Prostate gland (tissue), 2 donors: ENCODE data around the gene CNOT8. TPM values are rescaled to one million over a fixed set of nuclear protein-coding genes. Genes with fewer than 3 reads are reported as not detected.

Experiments
- DNase-seq: peaks from one replicate; pipeline ENCODE4 v3.0.0-alpha.2; 2019; ENCODE audit warnings: low spot score
- H3K27ac ChIP-seq, 2 donors: fragments of 200-600 bp; sonication (generic); 2 replicates each; pipeline ENCODE4 v1.5.1; 2017 to 2019
- H3K27me3 ChIP-seq: fragments of 200-600 bp; sonication (generic); replicated peaks from 2 replicates; pipeline ENCODE4 v1.5.1; 2019; ENCODE audit not compliant: insufficient read depth
- H3K36me3 ChIP-seq, 2 donors: fragments of 200-600 bp; sonication (generic); 1 replicate in 1 of 2; 2 replicates in 1 of 2; pipeline versions ENCODE4 v1.5.1 to v1.8.1; 2017 to 2019
- H3K4me1 ChIP-seq: fragments of 200-600 bp; sonication (generic); replicated peaks from 2 replicates; pipeline ENCODE4 v1.5.1; 2019
- H3K4me3 ChIP-seq, 2 donors: fragments of 200-600 bp; sonication (generic); 2 replicates each; pipeline ENCODE4 v1.5.1; 2017 to 2019
- H3K9me3 ChIP-seq: fragments of 200-600 bp; sonication (generic); 2 replicates; pipeline ENCODE4 v1.5.1; 2017
- POLR2A ChIP-seq: fragments of 450-650 bp; IDR thresholded peaks from one replicate; pipeline ENCODE4 v1.6.1; 2016; ENCODE audit warnings: antibody characterized with exemption, mild to moderate bottlenecking
- POLR2AphosphoS5 ChIP-seq: sonication (generic); formaldehyde crosslinking; IDR thresholded peaks from one replicate; pipeline ENCODE4 v1.6.1; 2017; ENCODE audit warnings: antibody characterized with exemption
- WGBS: methylation state at CpG from one replicate; pipeline ENCODE4 v1.1.5; 2018; 5-methylcytosine and 5-hydroxymethylcytosine counted together
- intact Hi-C: fragments of 100-400 bp; cut with DNase I; formaldehyde crosslinking; loops from one replicate; pipeline ENCODE4 v1.14.2; 2022
- total RNA-seq, 2 donors: library from RNA; depleted of rRNA; stranded (reverse); fragments of >200 nt; gene quantifications; one replicate each; pipeline ENCODE4 v1.1.0, GENCODE V29; 2016
- TF ChIP-seq, protein P1 (sequence below), 4 experiments: fragments of 200-600 bp in 2 of 4; fragments of 450-650 bp in 2 of 4; sonication (generic) in 2 of 4; IDR thresholded peaks; 1 replicate in 3 of 4; 2 replicates in 1 of 4; pipeline ENCODE4 v1.5.1; 2016 to 2019; ENCODE audit warnings: antibody characterized with exemption in 4 of 4, mild to moderate bottlenecking in 2 of 4, moderate library complexity in 2 of 4

CNOT8 gene
- total RNA-seq, 2 donors from 2014 or later, result 46.3 to 95.2 TPM

GRCh38 chr5:154896562-154897165 lies 38.2 kb downstream of the CNOT8 start:
- Histone ChIP-seq H3K36me3 (peaks cover 0 to 3% of the 10 kb centered on the region in 2 donors), H3K9me3 (no peaks in the 10 kb centered on the region), H3K4me1 (no peaks in the 10 kb centered on the region), H3K27me3 (no peaks in the 10 kb centered on the region), H3K27ac (no peak overlapping the region), H3K4me3 (no peak overlapping the region)
- no peak for DNase-seq
- intact Hi-C loops, result no loop called here
- TF ChIP-seq, protein P1, sequence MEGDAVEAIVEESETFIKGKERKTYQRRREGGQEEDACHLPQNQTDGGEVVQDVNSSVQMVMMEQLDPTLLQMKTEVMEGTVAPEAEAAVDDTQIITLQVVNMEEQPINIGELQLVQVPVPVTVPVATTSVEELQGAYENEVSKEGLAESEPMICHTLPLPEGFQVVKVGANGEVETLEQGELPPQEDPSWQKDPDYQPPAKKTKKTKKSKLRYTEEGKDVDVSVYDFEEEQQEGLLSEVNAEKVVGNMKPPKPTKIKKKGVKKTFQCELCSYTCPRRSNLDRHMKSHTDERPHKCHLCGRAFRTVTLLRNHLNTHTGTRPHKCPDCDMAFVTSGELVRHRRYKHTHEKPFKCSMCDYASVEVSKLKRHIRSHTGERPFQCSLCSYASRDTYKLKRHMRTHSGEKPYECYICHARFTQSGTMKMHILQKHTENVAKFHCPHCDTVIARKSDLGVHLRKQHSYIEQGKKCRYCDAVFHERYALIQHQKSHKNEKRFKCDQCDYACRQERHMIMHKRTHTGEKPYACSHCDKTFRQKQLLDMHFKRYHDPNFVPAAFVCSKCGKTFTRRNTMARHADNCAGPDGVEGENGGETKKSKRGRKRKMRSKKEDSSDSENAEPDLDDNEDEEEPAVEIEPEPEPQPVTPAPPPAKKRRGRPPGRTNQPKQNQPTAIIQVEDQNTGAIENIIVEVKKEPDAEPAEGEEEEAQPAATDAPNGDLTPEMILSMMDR (IDR thresholded peaks at IDR 0.05), result no peak
- TF ChIP-seq POLR2AphosphoS5 (no peak), POLR2A (no peak)

- DNase-seq, result no peak
- Histone ChIP-seq H3K27me3 (no peaks in the 10 kb centered on the region), H3K4me1 (no peaks in the 10 kb centered on the region), H3K36me3 (peaks cover 0 to 7% of the 10 kb centered on the region in 2 donors), H3K4me3 (no peak overlapping the region), H3K9me3 (no peaks in the 10 kb centered on the region), H3K27ac (no peak overlapping the region)
- WGBS, result 89% methylated on average over 4 of the region's 4 CpGs
- no peak for TF ChIP-seq POLR2A
- no peak for TF ChIP-seq POLR2AphosphoS5
- intact Hi-C loops, result no loop called here
Observed at GRCh38 chr5:154898210-154898609, 39.8 kb downstream of the CNOT8 start.

DNA sequence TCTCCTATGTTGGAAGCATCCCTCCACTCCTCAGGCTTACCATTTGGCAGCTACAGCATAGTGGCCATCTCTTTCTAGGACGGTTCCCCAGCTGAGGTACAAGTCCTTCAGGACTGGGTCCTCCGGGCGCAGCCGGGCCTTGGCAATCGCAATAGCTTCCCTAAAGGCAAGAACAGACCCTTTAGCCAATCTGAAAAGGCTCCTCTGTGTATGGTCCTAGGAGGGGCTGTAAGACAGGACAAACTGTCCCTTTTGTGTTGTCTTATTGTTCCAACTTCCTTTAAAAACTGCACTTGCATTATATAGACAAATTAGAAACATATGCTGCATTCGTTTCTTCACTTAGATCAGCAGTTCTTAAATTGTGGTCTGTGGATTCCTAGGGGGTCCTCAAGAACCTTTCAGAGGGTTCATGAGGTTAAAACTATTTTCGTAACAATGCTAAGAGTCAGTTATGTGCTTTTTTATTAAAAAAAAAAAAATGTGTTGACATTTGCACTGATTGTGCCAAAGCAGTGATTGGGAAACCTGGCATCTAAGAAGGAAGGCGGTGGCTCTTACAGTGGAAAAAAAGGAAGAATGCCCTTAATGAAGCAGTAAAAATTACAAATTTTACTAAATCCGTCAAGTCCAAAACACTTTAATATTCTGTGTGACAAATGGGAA lies 40.9 kb downstream of the CNOT8 start:
- peak overlapping the region; percentile 48 to 51 for H3K27ac ChIP-seq
- no peaks in the 10 kb centered on the region for H3K4me1 ChIP-seq
- intact Hi-C loops, result no loop called here
- H3K9me3 ChIP-seq, result no peaks in the 10 kb centered on the region
- WGBS, result 70% methylated on average over 9 of the region's 9 CpGs
- TF ChIP-seq POLR2AphosphoS5 (no peak), POLR2A (no peak)
- TF ChIP-seq, protein P1 (IDR thresholded peaks at IDR 0.05), result no peak
- no peak overlapping the region for H3K4me3 ChIP-seq
- peak; percentile 17 for DNase-seq
- H3K36me3 ChIP-seq, result peaks cover 0 to 7% of the 10 kb centered on the region in 2 donors
- H3K27me3 ChIP-seq, result no peaks in the 10 kb centered on the region

DNA sequence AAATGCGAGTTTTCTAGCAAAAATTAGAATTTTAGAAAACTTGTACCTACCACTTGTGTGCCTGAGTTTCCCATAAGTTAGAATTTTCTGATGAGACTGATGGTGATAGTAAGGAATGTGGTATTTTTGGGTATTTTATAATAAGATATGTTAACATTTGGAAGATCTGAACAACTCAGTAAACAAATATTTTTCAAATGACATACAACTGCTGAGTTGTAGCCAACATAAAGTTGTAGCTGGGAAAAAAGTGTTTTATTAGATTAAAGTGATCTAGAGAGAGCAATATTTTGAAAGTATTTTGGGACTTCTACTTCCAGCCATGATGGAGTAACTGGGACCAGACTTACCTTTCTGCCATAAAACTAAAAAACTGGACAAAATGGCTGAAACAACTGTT lies 41.6 kb downstream of the CNOT8 start:
- DNase-seq, result no peak
- Histone ChIP-seq H3K4me1 (no peaks in the 10 kb centered on the region), H3K9me3 (no peaks in the 10 kb centered on the region), H3K27ac (peak overlapping the region in 1 of 2 donors; percentile 18), H3K4me3 (no peak overlapping the region), H3K27me3 (no peaks in the 10 kb centered on the region), H3K36me3 (peaks cover 0 to 7% of the 10 kb centered on the region in 2 donors)
- TF ChIP-seq POLR2A (no peak), POLR2AphosphoS5 (no peak)
- TF ChIP-seq, protein P1 (IDR thresholded peaks at IDR 0.05), result no peak
- WGBS, result 89% methylated on average over 1 of the region's 1 CpG
- intact Hi-C loops, result no loop called here

GRCh38 chr5:154901276-154901675 lies 42.8 kb downstream of the CNOT8 start:
- H3K36me3 ChIP-seq, result peaks cover 0 to 7% of the 10 kb centered on the region in 2 donors
- H3K27ac ChIP-seq, result no peak overlapping the region
- TF ChIP-seq POLR2AphosphoS5 (no peak), POLR2A (no peak)
- TF ChIP-seq, protein P1 (IDR thresholded peaks at IDR 0.05), result no peak

More at GRCh38 chr5:154901276-154901675, 42.8 kb downstream of the CNOT8 start:
- no peaks in the 10 kb centered on the region for H3K4me1 ChIP-seq
- 94% methylated on average over 2 of the region's 2 CpGs for WGBS
- intact Hi-C loops, result no loop called here
- no peak for DNase-seq
- no peaks in the 10 kb centered on the region for H3K27me3 ChIP-seq
- H3K4me3 ChIP-seq, result no peak overlapping the region
- H3K9me3 ChIP-seq, result no peaks in the 10 kb centered on the region
